Measurements from ENCODE around the gene GFOD1. TPM values are rescaled to one million over a fixed set of nuclear protein-coding genes. Genes with fewer than 3 reads are reported as not detected.

Gene GFOD1, protein sequence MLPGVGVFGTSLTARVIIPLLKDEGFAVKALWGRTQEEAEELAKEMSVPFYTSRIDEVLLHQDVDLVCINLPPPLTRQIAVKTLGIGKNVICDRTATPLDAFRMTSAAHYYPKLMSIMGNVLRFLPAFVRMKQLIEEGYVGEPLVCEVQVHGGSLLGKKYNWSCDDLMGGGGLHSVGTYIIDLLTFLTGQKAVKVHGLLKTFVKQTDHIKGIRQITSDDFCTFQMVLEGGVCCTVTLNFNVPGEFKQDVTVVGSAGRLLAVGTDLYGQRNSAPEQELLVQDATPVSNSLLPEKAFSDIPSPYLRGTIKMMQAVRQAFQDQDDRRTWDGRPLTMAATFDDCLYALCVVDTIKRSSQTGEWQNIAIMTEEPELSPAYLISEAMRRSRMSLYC
- total RNA-seq: 10 to 100 TPM in 1 of 2 donors, 1 to 10 TPM in 1; 7.4 to 16.8 TPM
- 1 to 10 TPM; 2.6 TPM for polyA plus RNA-seq

DNA sequence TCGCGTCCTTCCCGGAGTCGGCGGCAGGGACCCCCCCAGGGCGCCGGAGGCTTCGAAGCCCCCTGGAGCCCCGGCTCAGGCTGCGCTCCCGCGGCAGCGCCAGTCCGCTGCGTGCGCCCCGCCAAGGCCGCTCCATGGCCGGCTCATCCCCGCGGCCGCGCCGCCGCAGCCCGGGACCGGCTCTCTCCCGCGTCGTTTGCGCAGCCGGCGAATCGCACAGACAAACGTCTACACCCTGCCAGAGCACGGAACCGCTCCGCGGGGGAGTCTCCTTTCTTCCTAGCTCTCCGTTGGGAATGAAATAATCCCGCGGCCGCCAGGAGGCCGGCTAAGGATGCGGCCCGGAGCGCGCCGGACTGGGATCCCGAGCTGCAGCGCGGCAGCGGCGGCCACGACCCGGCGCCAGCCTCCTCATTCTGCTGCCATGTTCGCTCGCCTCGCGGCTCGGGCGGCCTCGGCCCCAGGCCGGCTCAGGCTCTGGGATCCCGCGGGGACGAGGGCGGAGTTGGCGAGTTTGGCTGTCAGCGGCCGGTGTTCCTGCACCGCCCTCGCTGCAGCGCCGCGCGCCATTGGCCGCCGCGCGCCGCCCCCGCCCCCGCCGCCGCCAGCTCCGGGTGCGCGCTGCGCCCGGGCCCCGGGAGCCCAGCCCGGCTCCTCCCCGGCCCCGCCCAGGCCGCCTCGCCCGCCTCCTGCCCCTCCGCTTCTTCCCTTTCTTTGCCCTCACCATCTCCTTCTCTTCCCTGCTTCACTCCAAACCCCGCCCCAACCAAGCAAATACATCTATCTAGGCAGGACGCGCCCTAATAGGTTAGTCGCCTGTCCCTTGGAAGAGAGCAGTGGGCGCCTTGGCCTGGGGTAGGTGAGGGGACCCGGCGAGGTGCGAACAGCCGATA, at the start of gene GFOD1:
GFOD1 (minus strand) TSS at position 479 of the 893 bp plus-strand sequence. CDS start 710 bp downstream, outside the sequence.
- Histone ChIP-seq H3K4me1 (ENCODE audit: control insufficient read depth in 4 of 4, insufficient read depth in 4 of 4, low read length in 3 of 4) (peaks cover 5 to 40% (median 21%) of the 10 kb centered on the region in 4 donors), H3K9me3 (ENCODE audit: control insufficient read depth in 4 of 4, low read length in 3 of 4) (no peaks in the 10 kb centered on the region), H3K27ac (ENCODE audit: low read depth in 1 of 2, low read length in 2 of 2) (peak within 1 kb of the TSS; percentile 86 to 94), H3K4me3 (ENCODE audit: low read depth in 1 of 3, low read length in 3 of 3) (peak within 1 kb of the TSS; percentile 70 to 91 (median 81)), H3K36me3 (ENCODE audit: control insufficient read depth in 4 of 4, insufficient read depth in 3 of 4, low read depth in 1 of 4, low read length in 3 of 4) (no peaks in the 10 kb centered on the region), H3K9ac (ENCODE audit: low read depth in 1 of 2, low read length in 2 of 2) (peak within 1 kb of the TSS; percentile 55 to 77), H3K27me3 (ENCODE audit: control insufficient read depth in 4 of 4, insufficient read depth in 4 of 4, low read length in 3 of 4) (no peaks in the 10 kb centered on the region)
- peak; percentile 83 for DNase-seq (ENCODE audit: low spot score)
- WGBS: under 1% methylated on average over 109 of the region's 109 CpGs
- no peak for TF ChIP-seq HNF4G (IDR thresholded peaks at IDR 0.05)
- TF ChIP-seq NR2F2 (IDR thresholded peaks at IDR 0.05): no peak
- TF ChIP-seq, protein P1, sequence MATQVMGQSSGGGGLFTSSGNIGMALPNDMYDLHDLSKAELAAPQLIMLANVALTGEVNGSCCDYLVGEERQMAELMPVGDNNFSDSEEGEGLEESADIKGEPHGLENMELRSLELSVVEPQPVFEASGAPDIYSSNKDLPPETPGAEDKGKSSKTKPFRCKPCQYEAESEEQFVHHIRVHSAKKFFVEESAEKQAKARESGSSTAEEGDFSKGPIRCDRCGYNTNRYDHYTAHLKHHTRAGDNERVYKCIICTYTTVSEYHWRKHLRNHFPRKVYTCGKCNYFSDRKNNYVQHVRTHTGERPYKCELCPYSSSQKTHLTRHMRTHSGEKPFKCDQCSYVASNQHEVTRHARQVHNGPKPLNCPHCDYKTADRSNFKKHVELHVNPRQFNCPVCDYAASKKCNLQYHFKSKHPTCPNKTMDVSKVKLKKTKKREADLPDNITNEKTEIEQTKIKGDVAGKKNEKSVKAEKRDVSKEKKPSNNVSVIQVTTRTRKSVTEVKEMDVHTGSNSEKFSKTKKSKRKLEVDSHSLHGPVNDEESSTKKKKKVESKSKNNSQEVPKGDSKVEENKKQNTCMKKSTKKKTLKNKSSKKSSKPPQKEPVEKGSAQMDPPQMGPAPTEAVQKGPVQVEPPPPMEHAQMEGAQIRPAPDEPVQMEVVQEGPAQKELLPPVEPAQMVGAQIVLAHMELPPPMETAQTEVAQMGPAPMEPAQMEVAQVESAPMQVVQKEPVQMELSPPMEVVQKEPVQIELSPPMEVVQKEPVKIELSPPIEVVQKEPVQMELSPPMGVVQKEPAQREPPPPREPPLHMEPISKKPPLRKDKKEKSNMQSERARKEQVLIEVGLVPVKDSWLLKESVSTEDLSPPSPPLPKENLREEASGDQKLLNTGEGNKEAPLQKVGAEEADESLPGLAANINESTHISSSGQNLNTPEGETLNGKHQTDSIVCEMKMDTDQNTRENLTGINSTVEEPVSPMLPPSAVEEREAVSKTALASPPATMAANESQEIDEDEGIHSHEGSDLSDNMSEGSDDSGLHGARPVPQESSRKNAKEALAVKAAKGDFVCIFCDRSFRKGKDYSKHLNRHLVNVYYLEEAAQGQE (IDR thresholded peaks at IDR 0.05): no peak
- TF ChIP-seq, protein P2, sequence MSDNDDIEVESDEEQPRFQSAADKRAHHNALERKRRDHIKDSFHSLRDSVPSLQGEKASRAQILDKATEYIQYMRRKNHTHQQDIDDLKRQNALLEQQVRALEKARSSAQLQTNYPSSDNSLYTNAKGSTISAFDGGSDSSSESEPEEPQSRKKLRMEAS (IDR thresholded peaks at IDR 0.05): no peak
- TF ChIP-seq FOXA1 (IDR thresholded peaks at IDR 0.05): no peak
- TF ChIP-seq, protein P3, sequence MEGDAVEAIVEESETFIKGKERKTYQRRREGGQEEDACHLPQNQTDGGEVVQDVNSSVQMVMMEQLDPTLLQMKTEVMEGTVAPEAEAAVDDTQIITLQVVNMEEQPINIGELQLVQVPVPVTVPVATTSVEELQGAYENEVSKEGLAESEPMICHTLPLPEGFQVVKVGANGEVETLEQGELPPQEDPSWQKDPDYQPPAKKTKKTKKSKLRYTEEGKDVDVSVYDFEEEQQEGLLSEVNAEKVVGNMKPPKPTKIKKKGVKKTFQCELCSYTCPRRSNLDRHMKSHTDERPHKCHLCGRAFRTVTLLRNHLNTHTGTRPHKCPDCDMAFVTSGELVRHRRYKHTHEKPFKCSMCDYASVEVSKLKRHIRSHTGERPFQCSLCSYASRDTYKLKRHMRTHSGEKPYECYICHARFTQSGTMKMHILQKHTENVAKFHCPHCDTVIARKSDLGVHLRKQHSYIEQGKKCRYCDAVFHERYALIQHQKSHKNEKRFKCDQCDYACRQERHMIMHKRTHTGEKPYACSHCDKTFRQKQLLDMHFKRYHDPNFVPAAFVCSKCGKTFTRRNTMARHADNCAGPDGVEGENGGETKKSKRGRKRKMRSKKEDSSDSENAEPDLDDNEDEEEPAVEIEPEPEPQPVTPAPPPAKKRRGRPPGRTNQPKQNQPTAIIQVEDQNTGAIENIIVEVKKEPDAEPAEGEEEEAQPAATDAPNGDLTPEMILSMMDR (IDR thresholded peaks at IDR 0.05; ENCODE audit: low read depth, low read length, missing input control): no peak
- peak; percentile 16 to 34 for TF ChIP-seq RAD21 (IDR thresholded peaks at IDR 0.05)
- no peak for TF ChIP-seq EGR1 (IDR thresholded peaks at IDR 0.05; ENCODE audit: low read depth in 2 of 2)
- TF ChIP-seq FOXA2 (IDR thresholded peaks at IDR 0.05): no peak
- no peak for TF ChIP-seq TAF1 (conservative IDR thresholded peaks at IDR 0.05)
- TF ChIP-seq HNF4A (conservative IDR thresholded peaks at IDR 0.05): peak in 1 of 2 donors; percentile 10
- TF ChIP-seq YY1 (IDR thresholded peaks at IDR 0.05): no peak
- peak in 1 of 2 donors; percentile 24 for TF ChIP-seq RXRA (IDR thresholded peaks at IDR 0.05)
- no peak for TF ChIP-seq JUND (IDR thresholded peaks at IDR 0.05)
- peak; percentile 38 for TF ChIP-seq SP1 (IDR thresholded peaks at IDR 0.05)
- TF ChIP-seq, protein P4, sequence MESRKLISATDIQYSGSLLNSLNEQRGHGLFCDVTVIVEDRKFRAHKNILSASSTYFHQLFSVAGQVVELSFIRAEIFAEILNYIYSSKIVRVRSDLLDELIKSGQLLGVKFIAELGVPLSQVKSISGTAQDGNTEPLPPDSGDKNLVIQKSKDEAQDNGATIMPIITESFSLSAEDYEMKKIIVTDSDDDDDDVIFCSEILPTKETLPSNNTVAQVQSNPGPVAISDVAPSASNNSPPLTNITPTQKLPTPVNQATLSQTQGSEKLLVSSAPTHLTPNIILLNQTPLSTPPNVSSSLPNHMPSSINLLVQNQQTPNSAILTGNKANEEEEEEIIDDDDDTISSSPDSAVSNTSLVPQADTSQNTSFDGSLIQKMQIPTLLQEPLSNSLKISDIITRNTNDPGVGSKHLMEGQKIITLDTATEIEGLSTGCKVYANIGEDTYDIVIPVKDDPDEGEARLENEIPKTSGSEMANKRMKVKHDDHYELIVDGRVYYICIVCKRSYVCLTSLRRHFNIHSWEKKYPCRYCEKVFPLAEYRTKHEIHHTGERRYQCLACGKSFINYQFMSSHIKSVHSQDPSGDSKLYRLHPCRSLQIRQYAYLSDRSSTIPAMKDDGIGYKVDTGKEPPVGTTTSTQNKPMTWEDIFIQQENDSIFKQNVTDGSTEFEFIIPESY (IDR thresholded peaks at IDR 0.05): no peak
- TF ChIP-seq, protein P5, sequence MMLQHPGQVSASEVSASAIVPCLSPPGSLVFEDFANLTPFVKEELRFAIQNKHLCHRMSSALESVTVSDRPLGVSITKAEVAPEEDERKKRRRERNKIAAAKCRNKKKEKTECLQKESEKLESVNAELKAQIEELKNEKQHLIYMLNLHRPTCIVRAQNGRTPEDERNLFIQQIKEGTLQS (IDR thresholded peaks at IDR 0.05): no peak
- TF ChIP-seq GABPA (IDR thresholded peaks at IDR 0.05 in 1 of 2, conservative IDR thresholded peaks at IDR 0.05 in 1 of 2): no peak
